Measurements from ENCODE around the gene DPYSL4. TPM values are rescaled to one million over a fixed set of nuclear protein-coding genes. Genes with fewer than 3 reads are reported as not detected.
"Not testable (repeated sequence)": the region's sequence is repeated elsewhere in the genome, so short reads cannot be mapped to it uniquely, and the experiment has no call there.

DPYSL4 gene
- total RNA-seq, 1 experiment from 2014 or later = 26.3 TPM

- no CpG with 5 or more reads among the region's 7 CpGs for WGBS (ENCODE audit: extremely low coverage, insufficient read length, low lambda C conversion rate)
- peak overlapping the region in 1 of 3 experiments; percentile 73; a peak in 1 of 7 replicates for H3K27ac Mint-ChIP-seq
Measured at GRCh38 chr10:132158823-132159222, 27.9 kb upstream of the DPYSL4 start.

GRCh38 chr10:132159302-132160230 is 27.2 kb upstream of the DPYSL4 start:
- H3K27ac ChIP-seq (ENCODE audit: insufficient read length, low read depth, low read length); H3K79me1 ChIP-seq (ENCODE audit: insufficient read depth, low read depth, low read length, poor library complexity, severe bottlenecking); H4K20me1 ChIP-seq (ENCODE audit: control insufficient read depth, insufficient read depth, insufficient read length); H3K23me2 ChIP-seq (ENCODE audit: insufficient read length, low read depth, low read length, poor library complexity, severe bottlenecking); H2BK5ac ChIP-seq (ENCODE audit: insufficient read length, low read length); H3K9ac ChIP-seq (ENCODE audit: extremely low read depth, insufficient read length, low read length); H3K9me3 ChIP-seq (ENCODE audit: control insufficient read depth, low read depth, low read length); H3K4me1 ChIP-seq (ENCODE audit: insufficient read depth, low read length); H2AK5ac ChIP-seq (ENCODE audit: insufficient read length, low read length); H2BK15ac ChIP-seq (ENCODE audit: low read depth, low read length); H3K79me2 ChIP-seq (ENCODE audit: insufficient read depth, low read length); H2BK12ac ChIP-seq (ENCODE audit: insufficient read length, low read depth, low read length); H2BK120ac ChIP-seq (ENCODE audit: low read depth, low read length, poor library complexity, severe bottlenecking); H3K36me3 Mint-ChIP-seq (ENCODE audit: insufficient read depth in 1 of 3, low read depth in 3 of 3); H3T11ph ChIP-seq (ENCODE audit: low read length); H3K4me2 ChIP-seq (ENCODE audit: insufficient read depth, insufficient read length, low read length); H3K56ac ChIP-seq (ENCODE audit: insufficient read length, low read depth, low read length); H2AFZ ChIP-seq (ENCODE audit: low read length); H3K23ac ChIP-seq (ENCODE audit: insufficient read length, low read depth, low read length); H4K5ac ChIP-seq (ENCODE audit: insufficient read length, low read depth, low read length); H3K18ac ChIP-seq (ENCODE audit: insufficient read length, low read depth, low read length); H3K27me3 ChIP-seq (ENCODE audit: insufficient read depth, low read length); H2BK20ac ChIP-seq (ENCODE audit: low read depth, low read length, poor library complexity, severe bottlenecking); H4K91ac ChIP-seq (ENCODE audit: insufficient read length, low read depth, low read length); H3K4me3 Mint-ChIP-seq; H3K14ac ChIP-seq (ENCODE audit: insufficient read depth, low read length); H3K9me3 Mint-ChIP-seq; H4K8ac ChIP-seq (replicated peaks; ENCODE audit: insufficient read length, low read depth, low read length); H3K4ac ChIP-seq (ENCODE audit: low read depth, low read length); H3K27me3 Mint-ChIP-seq (ENCODE audit: low read depth): not testable (repeated sequence)
- H3K4me1 Mint-ChIP-seq = peaks cover 13 to 26% of the 10 kb centered on the region in 2 experiments
- no CpG with 5 or more reads among the region's 7 CpGs for WGBS (ENCODE audit: extremely low coverage, insufficient read length, low lambda C conversion rate)
- peak; percentile 58 for DNase-seq
- H3K27ac Mint-ChIP-seq = peak overlapping the region in 1 of 3 experiments; percentile 73; a peak in 2 of 7 replicates

More at GRCh38 chr10:132158823-132159222, 27.9 kb upstream of the DPYSL4 start:
- H4K20me1 ChIP-seq (ENCODE audit: control insufficient read depth, insufficient read depth, insufficient read length) = no peaks in the 10 kb centered on the region
- no peaks in the 10 kb centered on the region for H3K79me1 ChIP-seq (ENCODE audit: insufficient read depth, low read depth, low read length, poor library complexity, severe bottlenecking)
- H3K4me3 Mint-ChIP-seq = no peak overlapping the region
- no peaks in the 10 kb centered on the region for H3K27me3 ChIP-seq (ENCODE audit: insufficient read depth, low read length)
- no peak overlapping the region for H3K4me2 ChIP-seq (ENCODE audit: insufficient read depth, insufficient read length, low read length)
- H4K8ac ChIP-seq (replicated peaks; ENCODE audit: insufficient read length, low read depth, low read length) = no peak overlapping the region
- no peak overlapping the region for H3T11ph ChIP-seq (ENCODE audit: low read length)
- no peak overlapping the region for H4K91ac ChIP-seq (ENCODE audit: insufficient read length, low read depth, low read length)
- H3K18ac ChIP-seq (ENCODE audit: insufficient read length, low read depth, low read length) = no peak overlapping the region
- H3K27me3 Mint-ChIP-seq (ENCODE audit: low read depth) = peaks cover 7% of the 10 kb centered on the region
- H3K4ac ChIP-seq (ENCODE audit: low read depth, low read length) = no peak overlapping the region
- no peak overlapping the region for H3K9ac ChIP-seq (ENCODE audit: extremely low read depth, insufficient read length, low read length)
- H3K4me1 Mint-ChIP-seq = peaks cover 9 to 22% of the 10 kb centered on the region in 2 experiments
- no peak overlapping the region for H3K27ac ChIP-seq (ENCODE audit: insufficient read length, low read depth, low read length)
- no peaks in the 10 kb centered on the region for H3K9me3 ChIP-seq (ENCODE audit: control insufficient read depth, low read depth, low read length)
- H2BK120ac ChIP-seq (ENCODE audit: low read depth, low read length, poor library complexity, severe bottlenecking) = no peak overlapping the region
- H3K79me2 ChIP-seq (ENCODE audit: insufficient read depth, low read length) = no peaks in the 10 kb centered on the region
- H3K36me3 Mint-ChIP-seq (ENCODE audit: insufficient read depth in 1 of 3, low read depth in 3 of 3) = no peaks in the 10 kb centered on the region; a peak in 1 of 7 replicates
- no peaks in the 10 kb centered on the region for H3K23me2 ChIP-seq (ENCODE audit: insufficient read length, low read depth, low read length, poor library complexity, severe bottlenecking)
- peaks cover 0 to 5% of the 10 kb centered on the region in 2 experiments; a peak in 4 of 5 replicates for H3K9me3 Mint-ChIP-seq
- no peak overlapping the region for H3K56ac ChIP-seq (ENCODE audit: insufficient read length, low read depth, low read length)
- no peak overlapping the region for H3K14ac ChIP-seq (ENCODE audit: insufficient read depth, low read length)
- H2BK5ac ChIP-seq (ENCODE audit: insufficient read length, low read length) = no peak overlapping the region
- no peak overlapping the region for H3K23ac ChIP-seq (ENCODE audit: insufficient read length, low read depth, low read length)
- no peaks in the 10 kb centered on the region; the same call in 1 of the 2 replicates for H3K4me1 ChIP-seq (ENCODE audit: insufficient read depth, low read length)
- no peak overlapping the region for H2BK20ac ChIP-seq (ENCODE audit: low read depth, low read length, poor library complexity, severe bottlenecking)
- H2AK5ac ChIP-seq (ENCODE audit: insufficient read length, low read length) = no peak overlapping the region
- H2AFZ ChIP-seq (ENCODE audit: low read length) = no peak overlapping the region
- TF ChIP-seq CTCF (conservative IDR thresholded peaks at IDR 0.05) = no peak
- H4K5ac ChIP-seq (ENCODE audit: insufficient read length, low read depth, low read length) = no peak overlapping the region
- H2BK12ac ChIP-seq (ENCODE audit: insufficient read length, low read depth, low read length) = no peak overlapping the region
- no peak for DNase-seq
- H2BK15ac ChIP-seq (ENCODE audit: low read depth, low read length) = no peak overlapping the region

Measured in H9 (cell line).